ENCODE results near the gene MIER1.

Gene MIER1

GRCh38 chr1:66993076-66993475 lies 68.3 kb downstream of the MIER1 start:
- no peak overlapping the region for H2AFZ ChIP-seq (ENCODE audit: low read length)
- H3K27ac ChIP-seq (ENCODE audit: low read length), result no peak overlapping the region
- H4K20me1 ChIP-seq (ENCODE audit: insufficient read depth, low read length), result no peaks in the 10 kb centered on the region
- H3K4me3 ChIP-seq (ENCODE audit: low read length), result no peak overlapping the region
- H3K27me3 ChIP-seq (replicated peaks; ENCODE audit: insufficient read depth, low read length), result no peaks in the 10 kb centered on the region
- H3K79me2 ChIP-seq (ENCODE audit: low read length), result peaks cover 6% of the 10 kb centered on the region; the same call in 1 of the 2 replicates
- TF ChIP-seq EZH2 (optimal IDR thresholded peaks at IDR 0.05; ENCODE audit: low read depth, low read length) (no peak), EZH2phosphoT487 (IDR thresholded peaks at IDR 0.05; ENCODE audit: low read length) (no peak), CTCF (IDR thresholded peaks at IDR 0.05; ENCODE audit: low read length) (no peak)
- no peak for DNase-seq
- H3K9me3 ChIP-seq (replicated peaks; ENCODE audit: insufficient read depth, low read length), result no peaks in the 10 kb centered on the region
- peaks cover 7% of the 10 kb centered on the region; the same call in 1 of the 2 replicates for H3F3A ChIP-seq (ENCODE audit: insufficient read depth, low read length)
- no peak overlapping the region for H3K4me2 ChIP-seq (ENCODE audit: low read depth, low read length)
- no peaks in the 10 kb centered on the region for H3K9me2 ChIP-seq (replicated peaks; ENCODE audit: insufficient read depth, low read length)
- no peak overlapping the region for H3K9ac ChIP-seq (ENCODE audit: low read length)
- H3K4me1 ChIP-seq (ENCODE audit: low read length), result peaks cover 9% of the 10 kb centered on the region; the same call in 1 of the 2 replicates
- H3K36me3 ChIP-seq (replicated peaks; ENCODE audit: insufficient read depth, low read length), result 0 out of 2 replicates have a peak, but pooled peaks cover 6% of the 10 kb centered on the region

GRCh38 chr1:66996018-66996682 lies 71.4 kb downstream of the MIER1 start:
- Histone ChIP-seq H3K79me2 (ENCODE audit: low read length) (peaks cover 14% of the 10 kb centered on the region; the same call in 1 of the 2 replicates), H3K36me3 (replicated peaks; ENCODE audit: insufficient read depth, low read length) (no peaks in the 10 kb centered on the region), H3K27ac (ENCODE audit: low read length) (no peak overlapping the region), H3K9me2 (replicated peaks; ENCODE audit: insufficient read depth, low read length) (no peaks in the 10 kb centered on the region), H3K9ac (ENCODE audit: low read length) (no peak overlapping the region), H2AFZ (ENCODE audit: low read length) (peak overlapping the region; percentile 0; the same call in 1 of the 2 replicates), H3K4me1 (ENCODE audit: low read length) (peaks cover 32% of the 10 kb centered on the region), H4K20me1 (ENCODE audit: insufficient read depth, low read length) (no peaks in the 10 kb centered on the region), H3K9me3 (replicated peaks; ENCODE audit: insufficient read depth, low read length) (no peaks in the 10 kb centered on the region), H3K27me3 (replicated peaks; ENCODE audit: insufficient read depth, low read length) (no peaks in the 10 kb centered on the region), H3K4me2 (ENCODE audit: low read depth, low read length) (peak overlapping the region; percentile 45), H3K4me3 (ENCODE audit: low read length) (no peak overlapping the region), H3F3A (ENCODE audit: insufficient read depth, low read length) (peaks cover 16% of the 10 kb centered on the region)
- peak; percentile 78 for DNase-seq
- peak; percentile 95 for TF ChIP-seq CTCF (IDR thresholded peaks at IDR 0.05; ENCODE audit: low read length)
- TF ChIP-seq EZH2 (optimal IDR thresholded peaks at IDR 0.05; ENCODE audit: low read depth, low read length), result no peak

- no peaks in the 10 kb centered on the region for H3K9me2 ChIP-seq (replicated peaks; ENCODE audit: insufficient read depth, low read length)
- DNase-seq, result peak; percentile 84
Observed at GRCh38 chr1:66998972-66999371, 74.2 kb downstream of the MIER1 start.

More at GRCh38 chr1:66998972-66999371, 74.2 kb downstream of the MIER1 start:
- Histone ChIP-seq H3K36me3 (replicated peaks; ENCODE audit: insufficient read depth, low read length) (no peaks in the 10 kb centered on the region), H3K79me2 (ENCODE audit: low read length) (peaks cover 23% of the 10 kb centered on the region), H3K4me2 (ENCODE audit: low read depth, low read length) (peak overlapping the region; percentile 39), H3K27me3 (replicated peaks; ENCODE audit: insufficient read depth, low read length) (no peaks in the 10 kb centered on the region), H3K4me1 (ENCODE audit: low read length) (peaks cover 53% of the 10 kb centered on the region), H3K9ac (ENCODE audit: low read length) (no peak overlapping the region; the same call in 1 of the 2 replicates), H3K4me3 (ENCODE audit: low read length) (no peak overlapping the region), H3F3A (ENCODE audit: insufficient read depth, low read length) (peaks cover 23% of the 10 kb centered on the region), H3K9me3 (replicated peaks; ENCODE audit: insufficient read depth, low read length) (no peaks in the 10 kb centered on the region), H3K27ac (ENCODE audit: low read length) (peak overlapping the region; percentile 61; the same call in 1 of the 2 replicates), H4K20me1 (ENCODE audit: insufficient read depth, low read length) (no peaks in the 10 kb centered on the region), H2AFZ (ENCODE audit: low read length) (no peak overlapping the region)
- no peak for TF ChIP-seq EZH2 (optimal IDR thresholded peaks at IDR 0.05; ENCODE audit: low read depth, low read length)
- no peak for TF ChIP-seq EZH2phosphoT487 (IDR thresholded peaks at IDR 0.05; ENCODE audit: low read length)
- no peak for TF ChIP-seq CTCF (IDR thresholded peaks at IDR 0.05; ENCODE audit: low read length)

Measured in MM.1S (cell line).